CD8-positive, alpha-beta memory T cell (primary cell): Measurements from ENCODE around the gene PPP1R13B. TPM values are rescaled to one million over a fixed set of nuclear protein-coding genes. Genes with fewer than 3 reads are reported as not detected.
"Not testable (repeated sequence)": the region's sequence is repeated elsewhere in the genome, so short reads cannot be mapped to it uniquely, and the experiment has no call there.

Source experiments
- CTCF ChIA-PET: fragments of 350-600 bp; sonication (Branson Sonifier 250); formaldehyde crosslinking; loops from one replicate; lab custom pipeline; 2021; ENCODE audit warnings: antibody characterized with exemption; lab: Charles Lee
- POLR2A ChIA-PET: fragments of 350-600 bp; sonication (Branson Sonifier 250); formaldehyde crosslinking; loops from one replicate; lab custom pipeline; 2021; ENCODE audit warnings: antibody characterized with exemption; lab: Charles Lee
- DNase-seq, 5 donors: peaks; one replicate each; pipeline versions ENCODE4 v3.0.0 to v3.0.0-alpha.2; 2020 to 2022; ENCODE audit warnings: mixed read lengths in 1 of 5
- H3K27ac ChIP-seq: one replicate; pipeline ENCODE4 v1.7.0; 2013; ENCODE audit warnings: low read depth, mild to moderate bottlenecking, low read length, moderate library complexity
- H3K27me3 ChIP-seq: 2 replicates; pipeline ENCODE4 v1.7.0; 2013; ENCODE audit warnings: low read length, mild to moderate bottlenecking; ENCODE audit not compliant: insufficient read depth, poor library complexity, severe bottlenecking
- H3K36me3 ChIP-seq: 2 replicates; pipeline ENCODE4 v1.7.0; 2013; ENCODE audit warnings: mild to moderate bottlenecking, low read length, moderate library complexity; ENCODE audit not compliant: insufficient read depth
- H3K4me1 ChIP-seq: 2 replicates; pipeline ENCODE4 v1.7.0; 2013; ENCODE audit warnings: mild to moderate bottlenecking, low read length, moderate library complexity; ENCODE audit not compliant: insufficient read depth
- H3K4me3 ChIP-seq: 2 replicates; pipeline ENCODE4 v1.7.0; 2013; ENCODE audit warnings: mild to moderate bottlenecking, low read length
- H3K9me3 ChIP-seq: 2 replicates; pipeline ENCODE4 v1.7.0; 2013; ENCODE audit warnings: mild to moderate bottlenecking, low read length
- H3K27ac Mint-ChIP-seq, 8 donors: one replicate each; pipeline ENCODE4 v1.8.0; 2020 to 2021; ENCODE audit warnings: mixed read lengths in 8 of 8, mild to moderate bottlenecking in 6 of 8, inconsistent platforms in 3 of 8, moderate library complexity in 3 of 8
- H3K27me3 Mint-ChIP-seq, 2 donors: one replicate each; pipeline ENCODE4 v1.8.0; 2020 to 2021; ENCODE audit warnings: mixed read lengths in 2 of 2, mild to moderate bottlenecking in 1 of 2, moderate library complexity in 1 of 2
- H3K36me3 Mint-ChIP-seq, 3 donors: one replicate each; pipeline ENCODE4 v1.8.0; 2020 to 2021; ENCODE audit warnings: mixed read lengths in 3 of 3, inconsistent platforms in 1 of 3, mild to moderate bottlenecking in 1 of 3
- H3K4me1 Mint-ChIP-seq, 3 donors: one replicate each; pipeline ENCODE4 v1.8.0; 2020 to 2021; ENCODE audit warnings: mixed read lengths in 3 of 3, inconsistent platforms in 1 of 3, mild to moderate bottlenecking in 1 of 3
- H3K4me3 Mint-ChIP-seq, 7 donors: one replicate each; pipeline ENCODE4 v1.8.0; 2020 to 2021; ENCODE audit warnings: mixed read lengths in 7 of 7, mild to moderate bottlenecking in 6 of 7, moderate library complexity in 4 of 7, inconsistent platforms in 2 of 7
- H3K9me3 Mint-ChIP-seq, 5 donors: one replicate each; pipeline ENCODE4 v1.8.0; 2020 to 2022; ENCODE audit warnings: mixed read lengths in 5 of 5, mild to moderate bottlenecking in 3 of 5, moderate library complexity in 2 of 5, inconsistent platforms in 1 of 5
- polyA plus RNA-seq: library from polyadenylated mRNA; unstranded; fragments of 300-500 nt; fragmentation: Illumina TruSeq; gene quantifications from one replicate; pipeline ENCODE4 v1.2.3, GENCODE V29; 2021
- total RNA-seq, 2 experiments: library from RNA; stranded (reverse); gene quantifications; one replicate each; pipeline ENCODE4 v1.2.3, GENCODE V29; 2021

PPP1R13B gene
- total and polyA plus RNA-seq, 3 experiments from 2014 or later: 10.4 to 14.4 (median 14.0) TPM

DNA sequence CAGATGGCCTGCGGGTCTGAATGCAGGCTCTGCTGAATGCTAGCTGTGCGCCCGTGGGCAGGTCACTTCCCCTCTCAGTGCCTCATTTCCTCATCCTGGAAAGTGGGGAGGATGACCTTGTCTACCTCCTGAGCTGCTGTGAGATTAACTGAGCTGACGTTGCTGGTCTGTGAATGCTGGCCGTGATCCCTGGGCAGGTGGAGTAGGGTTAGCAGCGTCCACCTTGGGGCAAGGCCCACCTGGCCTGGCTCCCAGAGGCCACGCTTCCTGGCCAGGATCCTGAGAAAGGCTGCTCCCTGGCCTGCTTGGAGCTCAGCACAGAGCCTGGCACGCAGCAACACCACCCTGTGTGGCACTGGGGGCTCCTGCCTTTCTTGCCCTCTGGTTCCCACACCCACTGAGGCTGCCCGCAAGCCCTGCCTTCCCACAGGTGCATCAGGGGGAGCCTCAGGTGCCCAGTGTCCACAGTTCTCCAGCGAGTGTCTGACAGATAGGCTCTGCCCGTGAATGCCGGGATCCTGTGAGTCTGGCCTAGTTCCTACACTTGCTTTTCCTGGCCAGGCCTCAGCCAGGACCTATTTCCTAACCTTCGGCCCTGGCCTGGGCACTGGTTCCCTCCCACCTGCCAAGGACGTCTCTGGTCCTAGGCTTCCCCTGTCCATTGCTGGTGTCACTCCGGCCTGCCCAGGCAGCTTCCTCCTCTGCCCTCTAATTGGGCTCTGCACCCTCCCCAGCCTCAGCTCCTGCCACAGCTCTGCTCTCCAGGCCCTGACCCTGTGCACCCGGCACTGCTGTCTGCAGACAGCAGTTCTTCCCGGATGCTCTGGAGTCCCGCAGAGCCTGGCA, 43.7 kb upstream of the PPP1R13B start:
- no peak overlapping the region for H3K4me3 ChIP-seq
- H3K9me3 ChIP-seq: no peaks in the 10 kb centered on the region
- H3K36me3 Mint-ChIP-seq: no peaks in the 10 kb centered on the region
- no peaks in the 10 kb centered on the region for H3K9me3 Mint-ChIP-seq
- no peaks in the 10 kb centered on the region for H3K27me3 ChIP-seq
- H3K27me3 Mint-ChIP-seq: no peaks in the 10 kb centered on the region
- no peak overlapping the region for H3K27ac ChIP-seq
- CTCF ChIA-PET: interaction anchor here (1.5 kb wide), 1 partner anchor 19 kb away, joined by 4 read pairs; no protein-coding TSS in a partner anchor
- H3K4me1 Mint-ChIP-seq: no peaks in the 10 kb centered on the region
- no peak overlapping the region for H3K27ac Mint-ChIP-seq
- POLR2A ChIA-PET: no interaction called here
- no peak overlapping the region for H3K4me3 Mint-ChIP-seq
- DNase-seq: no peak
- no peaks in the 10 kb centered on the region for H3K36me3 ChIP-seq
- no peaks in the 10 kb centered on the region for H3K4me1 ChIP-seq

DNA sequence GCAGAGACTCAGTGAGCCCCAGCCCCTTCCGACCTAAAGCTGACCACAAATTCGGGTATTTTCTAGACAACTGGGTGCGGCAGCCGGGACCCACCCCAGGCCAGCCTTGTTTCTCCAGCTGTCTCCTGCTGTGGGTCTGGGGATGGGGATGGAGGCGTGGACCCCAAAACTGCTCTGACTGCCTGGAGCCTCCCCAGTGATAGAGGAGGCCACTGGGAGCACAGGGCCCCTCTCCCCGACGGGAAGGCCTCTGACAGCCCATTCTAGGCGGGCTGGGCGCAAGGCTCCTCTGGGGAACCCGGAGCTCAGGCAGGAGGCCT, 42.6 kb upstream of the PPP1R13B start:
- H3K27ac Mint-ChIP-seq: no peak overlapping the region
- no peak overlapping the region for H3K4me3 ChIP-seq
- ChIA-PET POLR2A (no interaction called here), CTCF (interaction anchor here (1.5 kb wide), 1 partner anchor 20 kb away, joined by 4 read pairs; no protein-coding TSS in a partner anchor)
- H3K36me3 ChIP-seq: no peaks in the 10 kb centered on the region
- no peaks in the 10 kb centered on the region for H3K4me1 ChIP-seq
- DNase-seq: no peak
- H3K9me3 Mint-ChIP-seq: no peaks in the 10 kb centered on the region
- no peaks in the 10 kb centered on the region for H3K27me3 ChIP-seq
- no peaks in the 10 kb centered on the region for H3K4me1 Mint-ChIP-seq
- H3K9me3 ChIP-seq: no peaks in the 10 kb centered on the region
- no peak overlapping the region for H3K4me3 Mint-ChIP-seq
- H3K27ac ChIP-seq: no peak overlapping the region
- H3K27me3 Mint-ChIP-seq: no peaks in the 10 kb centered on the region
- H3K36me3 Mint-ChIP-seq: no peaks in the 10 kb centered on the region

DNA sequence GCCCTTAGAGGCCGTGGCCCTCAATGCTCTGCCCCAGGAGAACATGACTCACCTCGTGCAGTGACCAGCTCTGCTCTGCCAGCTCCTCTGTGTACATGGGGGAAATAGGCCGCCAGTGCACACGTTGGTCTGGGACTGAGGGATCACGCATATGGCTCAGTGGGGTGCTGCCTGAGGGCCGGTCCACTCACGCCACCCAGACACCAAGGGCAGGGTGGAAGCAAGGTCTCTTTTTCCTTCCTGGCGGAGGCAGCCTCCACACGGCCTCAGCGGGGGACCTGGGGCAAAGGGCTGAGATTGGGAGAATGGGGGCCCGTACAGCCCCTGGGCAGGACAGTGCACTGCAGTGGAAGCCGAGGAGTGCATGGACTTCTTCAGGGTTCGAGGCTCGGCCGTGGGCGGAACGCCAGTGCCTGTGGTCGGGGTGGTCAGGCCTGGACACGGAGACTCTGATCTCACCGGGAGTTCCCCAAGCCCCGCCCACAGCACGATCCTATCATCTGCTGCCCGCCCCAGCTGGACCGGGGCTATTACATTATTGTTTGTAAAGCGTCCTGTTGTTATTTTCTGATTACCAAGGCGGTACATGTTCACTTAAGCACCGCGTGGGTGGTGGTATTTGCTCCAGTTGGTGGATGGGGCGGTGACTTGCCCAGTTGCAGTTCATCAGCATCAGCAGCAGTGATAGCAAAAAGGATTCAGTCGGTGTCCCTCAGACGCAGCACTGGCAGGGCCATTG, 42.1 kb upstream of the PPP1R13B start:
- Mint-ChIP-seq H3K4me3 (no peak overlapping the region), H3K27ac (no peak overlapping the region), H3K4me1 (no peaks in the 10 kb centered on the region), H3K27me3 (no peaks in the 10 kb centered on the region), H3K9me3 (no peaks in the 10 kb centered on the region), H3K36me3 (no peaks in the 10 kb centered on the region)
- ChIA-PET CTCF (no interaction called here), POLR2A (no interaction called here)
- no peak overlapping the region for H3K27ac ChIP-seq
- no peaks in the 10 kb centered on the region for H3K36me3 ChIP-seq
- no peaks in the 10 kb centered on the region for H3K4me1 ChIP-seq
- no peak overlapping the region for H3K4me3 ChIP-seq
- no peaks in the 10 kb centered on the region for H3K9me3 ChIP-seq
- no peaks in the 10 kb centered on the region for H3K27me3 ChIP-seq
- DNase-seq: no peak

GRCh38 chr14:103889002-103889312, 41.6 kb upstream of the PPP1R13B start:
- H3K36me3 ChIP-seq, POLR2A ChIA-PET, H3K9me3 ChIP-seq, DNase-seq, H3K4me3 Mint-ChIP-seq, H3K27me3 Mint-ChIP-seq, H3K27ac Mint-ChIP-seq, H3K4me3 ChIP-seq, H3K4me1 Mint-ChIP-seq, H3K4me1 ChIP-seq, H3K9me3 Mint-ChIP-seq, H3K27me3 ChIP-seq, H3K27ac ChIP-seq, CTCF ChIA-PET, H3K36me3 Mint-ChIP-seq: not testable (repeated sequence)

DNA sequence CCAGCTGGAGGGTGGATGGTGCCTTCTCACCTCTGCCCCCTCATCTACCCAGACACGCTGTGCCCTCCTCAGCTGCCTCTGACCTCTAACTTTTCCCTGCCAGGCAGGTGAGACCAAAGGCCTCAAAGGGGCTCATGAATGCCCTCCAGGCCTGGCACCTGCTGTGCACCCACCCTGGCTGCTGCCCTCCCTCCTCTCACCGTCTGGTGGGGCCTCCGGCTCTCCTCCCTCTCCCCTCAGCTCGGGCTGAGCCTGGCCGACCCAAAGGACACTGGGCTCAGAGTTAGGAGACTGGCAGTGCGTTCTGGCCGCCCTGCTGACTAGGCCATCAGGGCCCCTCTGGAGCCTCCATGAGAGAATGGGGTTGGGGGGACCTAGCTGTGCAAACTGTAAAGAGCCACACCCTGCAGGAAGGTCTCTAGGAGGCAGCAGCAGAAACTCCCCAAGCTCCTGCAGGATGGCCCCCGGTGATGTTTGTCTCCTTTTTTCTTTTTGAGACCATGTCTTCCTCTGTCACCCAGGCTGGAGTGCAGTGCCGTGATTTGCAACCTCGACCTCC, 40.3 kb upstream of the PPP1R13B start:
- Histone ChIP-seq H3K27ac (no peak overlapping the region), H3K9me3 (no peaks in the 10 kb centered on the region), H3K4me3 (no peak overlapping the region), H3K27me3 (no peaks in the 10 kb centered on the region), H3K4me1 (no peaks in the 10 kb centered on the region), H3K36me3 (no peaks in the 10 kb centered on the region)
- ChIA-PET CTCF (interaction anchor here (1.7 kb wide), 1 partner anchor 17 kb away, joined by 4 read pairs; no protein-coding TSS in a partner anchor), POLR2A (no interaction called here)
- Mint-ChIP-seq H3K27me3 (no peaks in the 10 kb centered on the region), H3K4me1 (no peaks in the 10 kb centered on the region), H3K36me3 (no peaks in the 10 kb centered on the region), H3K4me3 (no peak overlapping the region), H3K27ac (no peak overlapping the region), H3K9me3 (no peaks in the 10 kb centered on the region)
- DNase-seq: no peak

DNA sequence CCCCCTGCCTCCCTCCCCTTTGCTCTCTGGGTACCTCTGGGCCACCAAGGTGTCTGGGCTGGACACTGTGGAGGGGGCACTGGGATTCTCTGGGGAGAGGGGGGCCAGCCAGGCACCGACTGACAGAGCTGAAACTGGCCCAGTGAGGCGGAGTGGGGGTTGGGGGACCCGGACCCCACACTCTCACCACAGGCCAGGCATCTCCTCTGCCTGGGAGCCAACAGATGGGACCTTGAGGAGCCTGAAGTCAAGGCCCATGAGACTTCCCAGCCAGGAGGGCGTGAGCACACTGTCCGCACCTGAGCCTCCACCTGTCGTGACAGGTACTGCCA, 39.8 kb upstream of the PPP1R13B start:
- no peaks in the 10 kb centered on the region for H3K27me3 Mint-ChIP-seq
- Histone ChIP-seq H3K27ac (no peak overlapping the region), H3K36me3 (no peaks in the 10 kb centered on the region), H3K4me1 (no peaks in the 10 kb centered on the region), H3K27me3 (no peaks in the 10 kb centered on the region), H3K4me3 (no peak overlapping the region), H3K9me3 (no peaks in the 10 kb centered on the region)
- H3K4me1 Mint-ChIP-seq: no peaks in the 10 kb centered on the region
- POLR2A ChIA-PET: no interaction called here
- H3K36me3 Mint-ChIP-seq: no peaks in the 10 kb centered on the region
- no peak for DNase-seq
- H3K9me3 Mint-ChIP-seq: no peaks in the 10 kb centered on the region
- H3K27ac Mint-ChIP-seq: no peak overlapping the region
- CTCF ChIA-PET: interaction anchor here (1.7 kb wide), 1 partner anchor 18 kb away, joined by 4 read pairs; no protein-coding TSS in a partner anchor
- no peak overlapping the region for H3K4me3 Mint-ChIP-seq

DNA sequence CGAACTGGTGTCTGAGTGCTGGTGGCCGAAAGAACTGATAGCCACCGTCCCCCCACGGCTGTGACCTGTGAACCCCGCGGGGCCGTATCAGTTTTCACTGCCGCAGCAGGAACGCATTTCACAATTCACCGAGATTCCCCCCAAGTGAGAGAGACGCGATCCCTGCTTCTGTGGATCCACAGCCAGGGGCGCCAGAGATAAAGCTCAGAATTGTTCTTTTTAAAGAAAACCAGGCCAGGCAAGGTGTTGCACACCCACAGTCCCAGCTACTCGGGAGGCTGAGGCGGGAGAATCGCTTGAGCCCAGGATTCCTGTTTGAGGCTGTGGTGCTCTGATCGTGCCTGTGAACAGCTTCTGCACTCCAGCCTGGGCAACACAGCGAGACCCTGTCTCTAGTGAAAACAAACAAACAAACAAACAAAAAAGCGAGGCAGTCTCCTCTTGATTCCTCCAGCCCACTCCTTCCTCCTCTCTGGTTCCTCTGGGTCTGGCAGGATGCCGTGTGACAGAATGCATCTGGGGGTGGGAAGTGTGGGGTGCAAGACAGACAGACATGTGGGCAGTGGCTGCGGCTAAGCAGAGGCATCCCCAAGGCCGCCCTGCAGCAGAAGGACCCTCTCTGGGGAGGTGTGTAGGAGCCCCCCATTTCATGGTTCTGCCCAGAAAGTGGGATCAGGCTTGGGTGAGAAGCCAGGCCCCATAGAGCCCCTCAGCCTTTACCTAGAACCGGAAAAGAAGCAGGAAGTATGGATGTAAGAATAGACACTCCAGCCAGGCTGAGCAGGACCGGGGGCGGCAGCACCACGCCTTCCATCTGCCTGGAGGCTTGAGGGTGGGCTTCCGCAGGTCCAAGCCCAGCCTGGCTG, 39.2 kb upstream of the PPP1R13B start:
- CTCF ChIA-PET: interaction anchor here (0.8 to 2.3 kb wide), 3 partner anchors 19 to 40 kb away, joined by 3 to 5 read pairs (median 4); no protein-coding TSS in a partner anchor
- Histone ChIP-seq H3K4me3 (no peak overlapping the region), H3K27ac (no peak overlapping the region), H3K9me3 (no peaks in the 10 kb centered on the region), H3K36me3 (no peaks in the 10 kb centered on the region), H3K27me3 (no peaks in the 10 kb centered on the region), H3K4me1 (no peaks in the 10 kb centered on the region)
- no peaks in the 10 kb centered on the region for H3K27me3 Mint-ChIP-seq
- H3K36me3 Mint-ChIP-seq: no peaks in the 10 kb centered on the region
- no peak for DNase-seq
- H3K27ac Mint-ChIP-seq: no peak overlapping the region
- H3K4me1 Mint-ChIP-seq: no peaks in the 10 kb centered on the region
- no peak overlapping the region for H3K4me3 Mint-ChIP-seq
- no peaks in the 10 kb centered on the region for H3K9me3 Mint-ChIP-seq
- POLR2A ChIA-PET: no interaction called here
